Right hindlimb (tissue), 1 donor: ENCODE measurements around the gene BEND4.
"Not testable (repeated sequence)": the region's sequence is repeated elsewhere in the genome, so short reads cannot be mapped to it uniquely, and the experiment has no call there.

Experiments
- DNase-seq: peaks from one replicate; pipeline ENCODE4 v3.0.0-alpha.2; 2018

Gene BEND4

DNA sequence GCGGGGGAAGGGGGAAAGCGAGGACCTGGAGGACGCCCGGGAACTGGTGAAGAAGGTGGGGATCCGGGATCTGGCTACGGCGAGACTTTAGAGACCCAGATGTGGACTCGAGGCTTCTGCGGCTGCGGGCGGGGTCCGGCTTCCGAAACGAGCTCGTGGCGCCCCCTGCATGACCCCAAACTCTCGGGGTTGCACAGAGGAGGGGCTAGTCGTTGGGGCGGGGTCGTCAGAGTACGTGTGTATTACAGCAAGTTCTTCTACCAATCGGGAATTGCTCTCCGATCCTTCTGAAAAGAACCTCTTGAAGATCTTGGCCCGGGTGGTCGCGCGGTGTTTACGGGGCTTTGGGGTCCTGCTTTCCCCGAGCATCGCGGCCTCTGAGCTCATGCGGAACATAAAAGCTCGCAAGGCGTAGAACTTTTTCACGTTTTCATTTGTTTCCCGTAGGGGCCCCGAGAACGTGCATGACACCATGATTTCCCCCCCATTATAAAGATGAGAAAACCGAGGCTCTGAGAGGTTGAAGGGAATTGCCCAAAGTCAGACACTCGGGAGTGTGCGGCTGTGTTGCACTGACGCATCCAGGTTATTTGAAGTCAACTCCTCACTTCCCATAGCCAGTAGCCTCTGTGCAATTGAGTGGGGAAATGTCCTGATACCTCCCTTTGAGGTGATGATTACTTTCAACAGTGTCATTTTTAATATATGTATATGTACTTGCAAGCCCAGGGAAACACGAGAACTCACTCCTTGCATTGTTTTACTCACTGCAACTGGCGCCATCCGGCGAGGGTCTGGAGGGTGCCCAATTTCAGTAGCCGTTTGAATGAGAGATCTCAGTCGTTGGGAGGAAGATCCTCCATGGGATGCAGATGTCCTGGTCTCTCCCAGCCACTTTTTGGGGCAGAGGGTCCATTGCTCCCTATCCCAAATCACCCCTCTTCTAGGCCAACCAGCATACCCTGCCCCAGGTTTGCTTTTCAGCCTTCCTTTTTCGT is at the start of gene BEND4:
BEND4 (minus strand) TSS at position 149 of the 998 bp plus-strand sequence. CDS start 512 bp downstream, outside the sequence.
- DNase-seq, result no peak

DNA sequence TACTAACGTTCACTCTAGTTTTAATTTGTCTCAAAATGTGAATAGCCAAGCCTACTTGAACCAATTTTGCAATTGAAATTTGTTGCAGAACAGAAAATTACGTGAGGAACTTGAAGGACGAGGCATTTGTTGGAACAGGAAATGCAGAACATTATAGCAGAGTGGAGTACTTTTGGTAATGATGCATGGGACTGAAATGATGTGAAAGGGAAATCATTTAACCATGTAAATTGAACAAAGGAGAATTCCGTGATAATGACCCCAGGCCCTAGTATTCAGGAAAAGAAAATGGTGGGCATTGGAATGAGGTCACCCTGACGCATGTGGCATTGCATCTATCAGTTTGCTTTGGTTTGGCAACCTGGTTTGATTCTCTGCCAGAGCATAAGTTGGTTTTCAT is 44.9 kb upstream of the BEND4 start:
- no peak for DNase-seq

DNA sequence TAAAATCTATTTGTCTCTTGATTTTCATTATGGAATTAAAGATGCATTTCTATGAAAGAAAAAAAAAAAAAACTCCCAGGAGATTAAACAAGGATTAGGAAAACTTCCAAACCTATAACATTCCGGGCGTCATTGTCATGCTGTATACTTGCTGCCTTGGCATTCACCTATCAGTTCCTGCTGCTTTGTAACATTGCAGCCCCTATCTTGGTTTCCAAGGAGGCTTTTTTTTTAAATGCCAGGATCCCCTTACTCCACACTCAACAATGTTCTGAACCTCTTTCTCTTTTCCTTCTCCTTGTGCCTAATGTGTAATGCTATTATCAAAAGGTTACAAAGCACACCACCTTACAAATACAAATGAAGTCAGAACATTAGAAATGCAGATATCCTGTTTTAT is 20.5 kb upstream of the BEND4 start:
- DNase-seq, result no peak

DNA sequence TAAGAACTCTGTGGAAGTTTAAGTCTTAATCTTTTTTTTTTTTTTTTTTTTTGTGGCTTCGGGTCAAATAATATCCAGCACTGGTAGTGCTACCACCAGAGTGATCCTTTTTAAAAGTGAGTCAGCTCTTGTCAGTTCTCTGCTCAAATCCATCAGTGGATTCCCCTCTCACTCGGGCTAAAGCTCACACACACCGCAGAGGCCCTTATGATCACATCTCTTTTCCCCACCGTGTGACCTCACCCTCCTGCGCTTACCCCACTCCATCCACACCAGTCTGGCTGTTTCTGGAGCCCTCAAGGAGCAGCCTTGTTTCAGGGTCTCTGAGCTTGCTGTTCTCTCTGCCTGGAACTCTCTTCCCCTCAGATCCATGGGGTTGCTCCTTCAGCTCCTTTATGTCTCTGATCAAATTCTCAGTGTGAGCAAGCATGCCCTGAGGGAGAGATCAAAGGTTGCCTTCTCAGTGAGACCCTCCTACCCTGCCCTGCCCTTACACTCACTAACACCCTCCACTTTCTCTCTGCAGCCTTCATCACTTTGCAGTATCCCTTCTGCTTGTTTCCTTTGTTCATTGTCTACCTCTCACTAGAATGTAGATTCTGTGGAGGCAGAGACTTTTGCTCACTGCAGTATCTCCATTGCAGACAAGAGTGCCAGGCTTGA is 19.8 kb upstream of the BEND4 start:
- no peak for DNase-seq

DNA sequence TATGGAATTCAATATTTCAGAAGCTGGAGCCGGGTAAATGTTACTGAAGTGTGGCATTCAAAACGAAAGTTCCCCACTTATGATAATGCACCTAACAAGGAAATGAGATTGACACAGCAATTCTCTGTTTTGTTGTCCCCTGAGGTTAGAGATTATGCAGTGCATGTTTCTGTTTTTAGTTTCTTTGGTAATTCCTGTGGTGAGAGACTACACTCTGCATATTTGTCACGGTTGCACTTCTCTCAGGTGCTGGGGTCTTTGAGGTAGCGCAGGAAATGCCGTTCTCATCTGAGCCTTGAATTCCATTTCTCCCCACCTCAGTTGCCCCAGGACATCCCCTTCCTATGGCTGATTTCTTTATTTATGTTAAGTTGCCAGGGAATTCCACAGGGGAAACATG is 15.3 kb upstream of the BEND4 start:
- DNase-seq, result no peak

DNA sequence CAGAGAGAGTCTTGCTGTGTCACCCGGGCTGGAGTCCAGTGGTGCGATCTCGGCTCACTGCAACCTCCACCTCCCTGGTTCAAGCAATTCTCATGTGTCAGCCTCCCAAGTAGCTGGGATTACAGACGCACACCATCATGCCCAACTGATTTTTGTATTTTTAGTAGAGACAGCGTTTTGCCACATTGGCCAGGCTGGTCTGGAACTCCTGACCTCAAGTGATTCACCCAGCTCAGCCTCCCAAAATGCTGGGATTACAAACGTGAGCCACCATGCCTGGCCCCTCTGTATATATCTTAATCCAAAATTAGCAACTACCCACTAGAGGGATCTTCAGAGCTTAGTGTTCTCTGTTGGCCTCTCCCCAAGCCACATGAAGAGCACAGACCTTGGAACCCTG is 13.7 kb upstream of the BEND4 start:
- not testable (repeated sequence) for DNase-seq

DNA sequence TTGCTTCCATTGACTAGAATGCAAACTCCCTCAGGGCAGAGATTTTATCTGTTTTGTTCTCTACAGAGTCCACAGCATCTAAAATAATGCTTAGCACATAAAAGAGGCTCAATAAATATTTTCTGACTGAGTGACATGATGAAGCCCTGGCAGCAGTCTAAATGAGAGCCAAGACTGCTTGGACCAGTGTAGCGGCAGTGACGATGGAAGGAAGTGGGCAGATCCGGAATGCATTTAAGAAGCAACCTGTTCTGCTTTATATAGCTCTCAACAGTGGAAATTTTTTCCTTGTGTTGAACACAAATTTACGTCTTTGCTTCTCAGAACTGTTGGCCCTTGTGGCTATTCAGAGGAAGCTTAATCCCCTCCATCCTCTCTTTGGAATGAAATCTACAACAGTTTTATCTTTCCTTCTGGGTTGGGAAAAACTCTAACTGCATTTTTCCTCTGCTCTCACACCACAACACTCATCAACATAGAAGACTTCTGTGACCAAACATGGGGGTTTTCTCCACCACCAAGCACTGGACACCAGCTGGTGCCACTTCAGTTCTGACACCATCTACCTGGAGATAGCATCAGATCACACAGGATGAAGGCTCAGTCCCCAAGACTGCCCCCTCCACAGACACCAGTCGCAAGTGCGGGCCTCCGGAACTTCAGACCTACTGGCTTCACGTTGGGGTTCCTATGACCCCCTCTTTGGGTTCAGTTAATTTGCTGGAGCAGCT is 7.0 kb upstream of the BEND4 start:
- no peak for DNase-seq

DNA sequence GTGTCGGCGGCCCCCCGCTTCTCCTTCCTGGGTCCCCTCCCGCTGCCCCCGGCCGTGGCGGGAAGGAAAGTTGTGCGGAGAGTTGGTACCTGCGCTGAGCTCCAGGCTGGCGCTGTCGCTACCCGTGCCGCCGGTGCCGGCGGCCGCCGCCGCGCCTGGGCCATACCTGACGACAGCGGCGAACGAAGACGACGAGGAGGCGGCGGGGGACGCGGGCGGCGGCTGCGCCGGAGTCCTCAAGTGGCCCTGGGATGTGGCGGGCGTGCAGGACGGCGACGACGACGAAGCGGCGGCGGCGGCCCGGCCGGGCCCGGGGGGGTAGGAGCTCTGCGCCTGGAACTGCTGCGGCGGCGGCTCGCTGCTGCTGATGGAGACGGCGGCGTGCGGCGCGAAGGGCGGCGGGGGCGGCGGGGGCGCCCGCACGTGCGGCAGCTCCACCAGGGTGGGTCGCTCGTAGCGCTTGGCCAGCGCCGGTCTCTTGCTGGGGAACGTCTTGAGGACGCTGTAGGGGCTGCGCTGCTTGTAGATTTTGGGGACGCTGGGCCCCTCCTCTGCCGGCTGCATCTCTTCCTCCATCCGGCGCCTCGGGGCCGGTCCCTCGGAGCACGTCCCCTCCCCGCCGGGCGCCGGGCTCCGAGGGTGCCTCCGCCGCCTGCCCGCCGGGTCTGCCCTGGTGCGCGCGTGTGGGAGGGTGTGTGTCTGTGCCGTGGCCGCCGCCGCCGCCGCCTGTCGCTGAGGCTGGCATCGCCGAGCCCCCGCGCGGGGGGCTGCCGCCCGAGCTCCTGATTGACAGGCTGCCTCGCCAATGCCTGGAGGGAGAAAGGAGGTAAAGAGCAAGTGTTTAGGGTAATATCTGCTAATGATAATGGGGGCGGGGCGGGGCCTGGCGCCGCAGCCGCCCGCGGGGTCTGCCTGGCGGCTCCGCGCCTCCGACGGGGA is 618 bp downstream of the BEND4 start:
- peak; percentile 45 for DNase-seq

DNA sequence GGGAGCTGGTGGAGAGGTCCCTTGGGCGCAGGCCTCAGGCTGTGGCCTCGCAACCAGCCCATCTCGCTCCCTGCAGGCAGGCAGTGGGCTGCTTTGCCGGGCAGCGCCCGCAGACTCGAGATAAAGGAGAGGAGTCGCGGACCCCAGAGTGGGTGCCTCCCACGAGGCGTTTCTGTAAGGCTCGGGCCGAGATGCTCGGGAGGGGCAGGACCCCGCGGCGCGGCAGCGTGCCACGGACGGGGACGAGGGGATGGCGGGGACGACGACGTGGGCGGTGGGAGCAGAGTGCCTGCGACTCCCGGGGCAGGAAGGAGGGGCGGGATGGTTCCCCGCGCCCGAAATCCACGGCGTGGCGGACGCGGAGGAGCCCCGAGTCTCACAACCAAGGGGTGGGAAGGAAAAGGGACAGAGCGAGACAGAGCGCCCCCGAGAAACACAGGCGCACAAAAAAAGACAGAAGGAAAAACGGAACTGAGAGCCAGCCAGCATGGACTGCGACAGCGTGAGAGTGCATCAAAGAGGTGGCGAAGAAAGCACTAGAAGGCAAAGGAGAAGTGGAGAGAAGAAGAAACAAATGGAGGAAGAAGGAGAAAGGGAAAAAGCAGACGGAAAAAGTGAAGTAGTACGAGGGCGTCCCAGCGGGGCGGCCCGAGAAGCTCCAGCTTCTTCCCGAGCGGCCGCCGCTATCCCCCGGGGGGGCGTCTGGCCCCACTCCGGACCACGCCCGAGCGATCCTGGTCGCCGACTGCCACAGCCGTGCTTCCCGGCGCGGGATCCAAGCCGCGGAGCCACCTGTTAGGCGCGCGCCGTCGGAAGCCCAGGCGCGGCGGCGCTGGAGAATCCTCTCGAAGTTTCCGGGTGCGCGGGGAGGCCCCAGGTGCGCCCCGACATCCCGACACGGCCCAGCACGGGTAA is 1.5 kb downstream of the BEND4 start:
- no peak for DNase-seq

DNA sequence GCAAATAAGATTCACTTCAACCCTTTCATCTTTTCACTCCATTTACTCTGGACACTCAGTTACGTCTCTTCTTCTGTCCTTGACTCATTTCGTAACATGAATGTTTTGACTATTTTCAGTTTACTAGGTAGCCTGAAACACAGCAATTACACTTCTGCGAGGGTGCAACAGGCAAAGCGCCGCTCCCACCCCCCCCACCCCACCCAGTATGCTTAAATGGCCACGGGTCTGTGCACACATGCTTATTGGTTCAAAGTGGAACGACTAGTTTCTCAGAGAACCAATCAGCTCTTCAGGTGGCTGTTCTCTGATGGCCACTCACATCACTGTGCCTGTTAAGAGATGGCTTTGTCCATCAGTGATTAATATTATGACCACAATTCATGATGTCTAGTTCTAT is 3.5 kb downstream of the BEND4 start:
- no peak for DNase-seq

DNA sequence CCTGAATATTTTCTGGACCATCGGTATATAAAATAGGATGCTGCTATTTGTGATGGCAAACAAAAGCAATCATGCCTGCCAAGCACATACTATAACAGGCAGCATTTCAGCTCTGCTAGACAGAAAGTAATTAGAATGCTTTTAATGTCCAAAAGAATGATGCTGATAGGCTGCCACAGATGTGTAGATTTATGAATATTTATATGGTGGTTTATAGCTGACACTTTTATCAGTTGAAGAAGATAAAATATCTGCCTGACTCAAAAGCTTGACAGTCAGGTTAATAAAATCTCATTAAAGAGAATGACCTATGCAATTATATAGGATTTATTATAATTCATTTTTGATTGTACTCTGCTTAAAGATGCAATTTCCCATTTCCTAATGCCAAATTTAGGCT is 4.0 kb downstream of the BEND4 start:
- DNase-seq, result no peak

DNA sequence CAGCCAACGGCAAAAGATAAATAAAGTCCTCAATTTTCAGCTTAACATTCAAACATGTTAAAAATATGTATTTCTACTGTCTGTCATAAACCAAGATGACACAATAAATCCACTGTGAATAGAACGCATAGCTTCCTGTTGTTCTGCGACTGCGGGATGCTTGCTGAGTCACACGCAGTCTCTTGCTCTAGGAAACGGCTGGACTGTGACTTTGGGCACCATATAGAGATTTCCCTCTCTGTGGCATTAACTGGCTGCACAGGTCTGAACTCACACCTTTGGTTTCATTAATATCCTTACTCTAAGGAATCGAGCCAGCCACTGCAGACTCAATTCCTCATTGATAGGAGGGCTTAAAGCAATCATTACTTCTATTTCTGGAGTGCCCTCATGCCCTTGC is 8.4 kb downstream of the BEND4 start:
- no peak for DNase-seq

DNA sequence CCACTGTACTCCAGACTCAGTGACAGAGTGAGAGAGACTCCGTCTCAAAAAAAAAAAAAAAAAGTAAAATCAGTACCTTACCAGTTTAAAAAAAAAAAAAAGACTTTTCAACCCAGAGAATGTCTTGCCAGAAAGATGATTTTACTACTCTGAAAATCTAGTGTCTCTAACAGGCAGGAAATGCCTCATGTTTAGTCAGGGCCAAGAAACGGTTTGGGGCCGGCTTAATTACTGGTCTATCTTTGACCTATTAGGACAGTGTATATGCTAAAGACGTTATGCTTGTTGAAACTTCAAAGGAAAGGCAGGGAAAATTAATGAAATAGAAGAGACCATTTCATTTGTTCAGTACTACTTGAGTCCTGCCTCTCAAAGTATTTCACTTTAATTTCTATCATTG is 9.9 kb downstream of the BEND4 start:
- no peak for DNase-seq

DNA sequence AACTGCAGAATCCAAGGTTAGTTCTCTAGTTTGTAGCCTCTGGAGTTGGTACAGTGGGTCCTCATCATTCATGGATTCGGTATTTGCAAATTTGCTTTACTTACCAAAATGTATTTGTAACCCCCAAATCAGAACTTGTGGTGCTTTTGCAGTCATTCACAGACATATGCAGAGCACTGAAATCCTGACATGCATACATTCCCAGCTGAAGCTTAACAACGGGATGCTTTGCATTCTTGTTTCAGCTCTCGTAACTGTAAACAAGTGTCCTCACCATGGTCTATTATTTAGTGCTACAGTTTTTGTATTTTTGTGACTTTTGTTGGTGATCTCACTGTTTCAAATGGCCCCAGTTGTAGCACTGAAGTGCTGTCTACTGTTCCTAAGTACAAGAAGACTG is 16.1 kb downstream of the BEND4 start:
- DNase-seq, result no peak

DNA sequence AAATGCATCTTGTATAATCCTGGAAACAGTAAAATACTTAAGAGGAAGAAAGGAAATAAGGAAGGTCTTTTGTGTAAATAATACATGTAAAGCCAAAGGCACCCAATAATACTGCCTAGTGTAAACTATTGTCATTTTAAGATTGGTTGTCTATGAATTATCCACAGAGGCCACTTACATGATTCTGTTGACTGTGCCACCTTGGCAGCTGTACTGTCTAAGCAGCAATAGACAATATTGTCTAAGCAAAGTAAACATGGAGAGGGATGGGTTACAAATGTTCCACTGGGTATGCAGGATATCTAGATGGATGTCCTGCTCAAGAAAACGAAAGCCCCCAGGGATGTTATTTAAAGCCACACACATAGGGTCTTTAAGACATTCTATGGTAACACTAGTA is 19.4 kb downstream of the BEND4 start:
- no peak for DNase-seq

DNA sequence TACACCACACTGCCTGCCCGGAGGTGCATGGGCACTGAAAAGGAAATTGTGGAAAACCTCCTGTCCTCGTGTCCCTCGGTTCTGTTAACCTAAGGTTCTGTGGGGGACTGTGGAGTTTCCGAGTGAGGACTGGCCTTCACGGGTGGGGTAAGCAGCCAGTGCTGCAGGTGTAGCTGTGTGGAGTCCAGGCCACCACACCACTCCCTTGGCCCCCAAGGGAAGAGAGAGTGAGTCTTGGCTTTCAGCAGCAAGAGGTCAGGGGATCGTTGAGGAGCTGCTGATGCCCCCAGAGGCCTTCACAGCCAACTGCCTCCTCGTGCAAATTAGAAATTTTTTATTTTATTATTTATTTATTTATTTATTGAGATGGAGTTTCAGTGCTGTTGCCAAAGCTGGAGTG is 20.4 kb downstream of the BEND4 start:
- DNase-seq, result no peak

DNA sequence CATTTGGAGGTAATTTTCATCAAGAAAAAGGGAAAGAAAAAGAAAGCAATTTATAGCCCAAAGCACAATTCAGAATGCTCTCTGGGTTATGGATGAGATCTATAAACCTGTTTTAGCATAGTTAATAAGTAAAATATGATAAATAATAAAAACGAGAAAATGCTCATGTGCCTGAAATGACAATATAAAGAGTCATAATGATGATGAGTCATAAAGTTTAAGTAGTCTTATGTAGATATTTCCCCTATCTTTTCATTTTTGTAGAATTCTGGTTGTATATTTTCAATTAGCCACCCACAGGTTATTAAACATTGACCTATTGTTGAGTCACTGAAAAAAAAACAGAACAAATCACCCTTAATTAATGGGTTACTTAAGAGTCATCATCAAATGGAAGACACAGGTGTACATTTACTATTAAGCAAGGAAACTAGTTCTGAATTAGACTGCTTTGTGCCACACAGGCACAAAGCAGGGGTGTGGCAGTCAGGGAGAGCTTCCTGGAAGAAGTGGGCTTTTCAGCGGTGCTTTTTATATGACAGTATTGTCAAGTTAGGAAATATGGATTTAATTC is 29.3 kb downstream of the BEND4 start:
- DNase-seq, result no peak

DNA sequence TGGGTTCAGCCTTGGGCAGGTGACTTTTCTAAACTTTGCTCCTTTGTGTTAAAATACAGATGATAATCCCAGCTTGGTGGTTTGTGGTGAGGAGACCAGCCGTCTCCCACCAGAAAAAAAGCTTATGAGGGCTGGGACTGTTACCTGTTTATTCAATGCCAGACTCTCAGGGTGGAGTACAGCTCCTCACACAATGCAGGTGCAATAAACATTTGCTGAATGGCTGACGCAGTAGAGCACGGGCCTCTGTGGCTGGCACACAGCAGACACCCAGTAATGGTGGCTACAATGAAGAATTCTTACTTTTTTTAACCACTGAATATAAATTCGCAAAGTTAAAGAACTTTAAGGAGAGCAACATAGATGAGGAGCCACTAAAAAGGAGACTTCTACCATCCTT is 30.2 kb downstream of the BEND4 start:
- DNase-seq, result no peak

DNA sequence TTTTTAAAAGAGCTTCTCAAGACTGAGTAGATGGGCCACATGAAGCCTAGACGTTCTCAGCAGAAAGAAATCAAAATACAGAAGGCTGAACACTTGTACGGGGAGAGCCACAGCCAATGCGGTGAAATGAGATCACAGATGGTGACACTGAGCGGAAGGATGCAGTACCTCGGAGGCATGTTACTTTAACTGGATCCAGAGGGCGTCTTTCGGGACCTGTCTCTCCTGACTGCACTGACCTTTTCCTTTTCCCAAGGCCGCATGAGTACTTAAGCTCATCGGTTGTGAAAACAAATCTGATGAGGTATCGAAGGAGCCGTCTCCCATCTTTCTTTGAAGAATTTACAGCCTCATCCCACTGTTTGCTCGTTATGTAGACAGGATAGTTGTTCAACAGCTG is 32.6 kb downstream of the BEND4 start:
- DNase-seq, result no peak

DNA sequence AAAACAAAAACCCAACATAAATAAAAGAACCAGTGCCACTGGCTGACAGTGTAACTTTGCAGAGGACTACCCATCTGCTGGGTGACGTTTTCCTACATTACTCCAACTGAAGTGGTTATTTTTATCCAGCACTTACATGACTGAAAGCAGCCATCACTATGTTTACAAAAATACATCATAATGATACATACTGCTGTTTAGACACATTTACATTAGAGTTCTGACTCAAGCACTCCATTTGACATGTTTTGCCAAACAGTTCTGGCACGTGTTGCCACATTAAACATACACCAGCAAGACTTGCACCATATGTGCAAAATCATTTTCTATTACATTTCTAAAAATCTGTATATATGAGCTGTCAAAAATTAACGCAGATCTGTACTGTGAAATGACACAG is 39.6 kb downstream of the BEND4 start:
- no peak for DNase-seq

DNA sequence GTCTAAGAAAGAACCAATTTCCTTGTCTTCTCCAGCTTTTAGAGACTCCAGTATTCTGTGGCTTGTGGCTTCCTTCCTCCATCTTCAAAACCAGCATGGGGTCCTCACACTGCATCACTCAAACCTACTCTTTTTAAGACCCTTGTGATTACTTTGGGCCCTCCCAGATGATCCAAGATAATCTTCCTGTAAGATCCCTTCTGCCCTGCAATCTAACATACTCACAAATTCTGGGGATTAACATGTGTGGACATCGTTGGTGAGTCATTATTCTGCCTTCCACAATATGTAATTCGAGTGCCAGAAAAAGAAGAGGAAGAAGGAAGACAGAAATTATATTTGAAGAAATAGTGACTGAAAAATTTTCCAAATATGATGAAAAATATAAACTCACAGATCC is 47.9 kb downstream of the BEND4 start:
- no peak for DNase-seq
